Loucy (cell line): Measurements from ENCODE around the gene MLH1.

Experiments used
- EZH2phosphoT487 ChIP-seq: fragments of 200-600 bp; IDR thresholded peaks from 2 replicates; pipeline ENCODE4 v1.6.1; 2018; ENCODE audit warnings: antibody characterized with exemption, mild to moderate bottlenecking, moderate library complexity, borderline replicate concordance
- TF ChIP-seq, protein P1 (sequence below): fragments of 200-600 bp; sonication (generic); conservative IDR thresholded peaks from 2 replicates; pipeline ENCODE4 v1.5.1; 2014; ENCODE audit warnings: mild to moderate bottlenecking, antibody characterized with exemption, low read length

- TF ChIP-seq, protein P1, sequence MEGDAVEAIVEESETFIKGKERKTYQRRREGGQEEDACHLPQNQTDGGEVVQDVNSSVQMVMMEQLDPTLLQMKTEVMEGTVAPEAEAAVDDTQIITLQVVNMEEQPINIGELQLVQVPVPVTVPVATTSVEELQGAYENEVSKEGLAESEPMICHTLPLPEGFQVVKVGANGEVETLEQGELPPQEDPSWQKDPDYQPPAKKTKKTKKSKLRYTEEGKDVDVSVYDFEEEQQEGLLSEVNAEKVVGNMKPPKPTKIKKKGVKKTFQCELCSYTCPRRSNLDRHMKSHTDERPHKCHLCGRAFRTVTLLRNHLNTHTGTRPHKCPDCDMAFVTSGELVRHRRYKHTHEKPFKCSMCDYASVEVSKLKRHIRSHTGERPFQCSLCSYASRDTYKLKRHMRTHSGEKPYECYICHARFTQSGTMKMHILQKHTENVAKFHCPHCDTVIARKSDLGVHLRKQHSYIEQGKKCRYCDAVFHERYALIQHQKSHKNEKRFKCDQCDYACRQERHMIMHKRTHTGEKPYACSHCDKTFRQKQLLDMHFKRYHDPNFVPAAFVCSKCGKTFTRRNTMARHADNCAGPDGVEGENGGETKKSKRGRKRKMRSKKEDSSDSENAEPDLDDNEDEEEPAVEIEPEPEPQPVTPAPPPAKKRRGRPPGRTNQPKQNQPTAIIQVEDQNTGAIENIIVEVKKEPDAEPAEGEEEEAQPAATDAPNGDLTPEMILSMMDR: no peak
- no peak for TF ChIP-seq EZH2phosphoT487
Observed at GRCh38 chr3:37015642-37016041, 22.3 kb downstream of the MLH1 start.
